Skeletal muscle satellite cell (primary cell): ENCODE measurements around the gene OR5AN1. TPM values are rescaled to one million over a fixed set of nuclear protein-coding genes. Genes with fewer than 3 reads are reported as not detected.
"Not testable (repeated sequence)": the region's sequence is repeated elsewhere in the genome, so short reads cannot be mapped to it uniquely, and the experiment has no call there.

ENCODE experiments used
- H3K27me3 ChIP-seq: 2 replicates; pipeline ENCODE4 v1.7.0; 2013; ENCODE audit warnings: low read length; ENCODE audit not compliant: control insufficient read depth, insufficient read depth
- H3K36me3 ChIP-seq: 2 replicates; pipeline ENCODE4 v1.7.0; 2013; ENCODE audit warnings: mild to moderate bottlenecking, control low read depth, low read length; ENCODE audit not compliant: insufficient read depth
- H3K4me1 ChIP-seq: 2 replicates; pipeline ENCODE4 v1.7.0; 2013; ENCODE audit warnings: low read length; ENCODE audit not compliant: control insufficient read depth, insufficient read depth
- H3K4me2 ChIP-seq: 2 replicates; pipeline ENCODE4 v1.7.0; 2013; ENCODE audit warnings: mild to moderate bottlenecking, low read length
- H3K4me3 ChIP-seq: 2 replicates; pipeline ENCODE4 v1.7.0; 2013; ENCODE audit warnings: low read length
- H3K9ac ChIP-seq: 2 replicates; pipeline ENCODE4 v1.7.0; 2013; ENCODE audit warnings: mild to moderate bottlenecking, low read depth, low read length, moderate library complexity
- H3K9me3 ChIP-seq: replicated peaks from 2 replicates; pipeline ENCODE4 v1.7.0; 2013; ENCODE audit warnings: mild to moderate bottlenecking, control low read depth, low read length
- total RNA-seq: library from RNA; depleted of rRNA; stranded (reverse); fragments of >200 nt; gene quantifications from 2 replicates; pipeline ENCODE4 v1.2.3, GENCODE V29; 2012; rRNA removed

Gene OR5AN1
- total RNA-seq: not detected in 2 replicates

GRCh38 chr11:59358595-59358994 lies at the start of gene OR5AN1:
Gene OR5AN1 (plus strand): TSS chr11:59358895. CDS start chr11:59364459, 5,564 bp downstream.
- Histone ChIP-seq H3K27me3 (no peaks in the 10 kb centered on the region), H3K9ac (no peak within 1 kb of the TSS), H3K9me3 (no peaks in the 10 kb centered on the region), H3K4me2 (no peak within 1 kb of the TSS), H3K4me1 (no peaks in the 10 kb centered on the region), H3K36me3 (no peaks in the 10 kb centered on the region), H3K4me3 (no peak within 1 kb of the TSS)

DNA sequence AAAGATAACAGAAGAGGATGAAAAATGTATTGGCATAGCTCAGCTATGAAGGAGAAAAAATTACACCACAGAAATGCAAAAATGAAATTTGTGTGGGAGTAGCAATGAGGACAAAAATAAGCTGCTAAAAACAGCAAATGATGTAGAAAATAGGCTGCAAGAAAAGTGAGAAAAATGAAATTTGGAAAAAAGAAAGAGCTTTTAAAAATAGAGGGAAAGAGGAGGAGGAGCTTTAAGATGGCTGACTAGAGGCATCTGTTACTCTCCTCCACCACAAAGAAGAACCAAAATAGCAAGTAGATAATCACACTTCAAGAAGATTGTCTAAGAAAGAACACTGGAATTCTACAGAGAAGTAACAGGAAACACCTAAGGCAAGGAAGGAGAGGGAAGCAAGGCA lies 23.7 kb upstream of the OR5AN1 start:
- no peak overlapping the region for H3K4me3 ChIP-seq
- H3K9ac ChIP-seq: no peak overlapping the region
- H3K4me2 ChIP-seq: no peak overlapping the region
- no peaks in the 10 kb centered on the region for H3K27me3 ChIP-seq
- no peaks in the 10 kb centered on the region for H3K4me1 ChIP-seq
- no peaks in the 10 kb centered on the region for H3K9me3 ChIP-seq
- no peaks in the 10 kb centered on the region for H3K36me3 ChIP-seq

DNA sequence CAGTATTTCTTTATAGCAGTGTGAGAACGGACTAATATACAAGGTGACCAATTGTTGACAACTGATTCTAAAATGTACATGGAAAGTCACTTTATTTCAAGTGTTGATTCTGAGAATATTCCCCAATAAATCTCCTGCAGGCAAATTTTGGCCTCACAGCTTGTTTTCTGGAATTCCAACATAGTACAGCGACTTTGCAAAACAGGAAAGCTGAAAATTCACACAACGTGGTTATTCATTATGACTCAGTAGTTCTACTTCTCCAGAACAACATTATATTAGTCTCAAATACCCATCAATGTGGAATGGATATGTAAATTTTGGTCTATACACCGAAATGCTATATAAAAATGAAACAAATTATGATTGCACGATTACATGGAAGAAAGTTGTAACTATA lies 22.5 kb upstream of the OR5AN1 start:
- no peak overlapping the region for H3K4me2 ChIP-seq
- no peaks in the 10 kb centered on the region for H3K4me1 ChIP-seq
- no peaks in the 10 kb centered on the region for H3K36me3 ChIP-seq
- no peaks in the 10 kb centered on the region for H3K9me3 ChIP-seq
- H3K9ac ChIP-seq: no peak overlapping the region
- H3K27me3 ChIP-seq: no peaks in the 10 kb centered on the region
- H3K4me3 ChIP-seq: no peak overlapping the region

- no peaks in the 10 kb centered on the region for H3K36me3 ChIP-seq
- H3K4me1 ChIP-seq: no peaks in the 10 kb centered on the region
- no peaks in the 10 kb centered on the region for H3K9me3 ChIP-seq
- H3K9ac ChIP-seq: no peak overlapping the region
- H3K4me3 ChIP-seq: no peak overlapping the region
- H3K27me3 ChIP-seq: no peaks in the 10 kb centered on the region
- H3K4me2 ChIP-seq: no peak overlapping the region
These were observed 21.8 kb upstream of the OR5AN1 start for GRCh38 chr11:59336931-59337330.

GRCh38 chr11:59349657-59350056 lies 9.0 kb upstream of the OR5AN1 start:
- not testable (repeated sequence) for H3K4me1 ChIP-seq, H3K36me3 ChIP-seq, H3K4me3 ChIP-seq, H3K9me3 ChIP-seq, H3K9ac ChIP-seq, H3K4me2 ChIP-seq, H3K27me3 ChIP-seq

DNA sequence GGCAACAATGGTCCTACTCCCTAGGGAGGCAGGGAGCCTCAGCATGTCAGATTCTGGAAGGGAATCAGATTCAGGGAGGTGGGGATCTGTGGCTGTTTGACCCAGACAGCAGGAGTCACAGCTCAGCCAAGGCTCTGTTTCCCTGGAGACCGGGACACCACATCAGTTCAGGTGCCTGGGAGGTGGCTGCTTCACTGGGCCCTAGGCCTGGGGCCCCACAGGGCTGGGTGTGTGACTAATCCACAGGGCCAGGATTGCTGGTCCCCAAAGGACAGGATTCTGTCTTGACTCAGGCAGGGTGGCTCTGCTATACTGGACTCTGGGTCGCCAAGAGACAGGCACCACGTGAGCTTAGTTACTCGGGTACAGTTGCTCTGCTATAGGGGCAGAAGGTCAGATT lies 3.5 kb upstream of the OR5AN1 start:
- H3K4me2 ChIP-seq: no peak overlapping the region
- H3K4me3 ChIP-seq: no peak overlapping the region
- no peak overlapping the region for H3K9ac ChIP-seq
- H3K9me3 ChIP-seq: no peaks in the 10 kb centered on the region
- no peaks in the 10 kb centered on the region for H3K4me1 ChIP-seq
- H3K27me3 ChIP-seq: no peaks in the 10 kb centered on the region
- no peaks in the 10 kb centered on the region for H3K36me3 ChIP-seq

DNA sequence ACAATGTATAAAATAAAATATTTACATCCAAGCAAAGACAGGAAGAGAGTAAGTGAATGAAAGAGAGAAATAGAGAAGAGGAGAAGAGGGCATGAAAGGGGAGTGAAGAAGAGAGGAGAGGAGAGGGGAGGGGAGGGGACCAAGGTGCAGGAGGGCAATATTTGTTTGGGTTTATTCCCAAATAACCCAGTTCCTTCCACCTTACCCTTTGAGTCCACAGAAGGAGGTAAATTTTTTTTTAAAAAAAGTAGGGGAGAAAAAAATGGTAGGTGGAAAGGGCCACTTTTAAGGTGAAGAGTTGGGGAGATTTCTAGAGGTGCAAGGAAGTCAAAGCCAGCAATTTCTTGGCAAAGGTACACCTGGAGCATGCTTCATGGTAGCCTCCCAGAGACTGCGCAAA lies 2.1 kb upstream of the OR5AN1 start:
- Histone ChIP-seq H3K9ac (no peak overlapping the region), H3K4me3 (no peak overlapping the region), H3K4me2 (no peak overlapping the region), H3K4me1 (no peaks in the 10 kb centered on the region), H3K27me3 (no peaks in the 10 kb centered on the region), H3K9me3 (no peaks in the 10 kb centered on the region), H3K36me3 (no peaks in the 10 kb centered on the region)

DNA sequence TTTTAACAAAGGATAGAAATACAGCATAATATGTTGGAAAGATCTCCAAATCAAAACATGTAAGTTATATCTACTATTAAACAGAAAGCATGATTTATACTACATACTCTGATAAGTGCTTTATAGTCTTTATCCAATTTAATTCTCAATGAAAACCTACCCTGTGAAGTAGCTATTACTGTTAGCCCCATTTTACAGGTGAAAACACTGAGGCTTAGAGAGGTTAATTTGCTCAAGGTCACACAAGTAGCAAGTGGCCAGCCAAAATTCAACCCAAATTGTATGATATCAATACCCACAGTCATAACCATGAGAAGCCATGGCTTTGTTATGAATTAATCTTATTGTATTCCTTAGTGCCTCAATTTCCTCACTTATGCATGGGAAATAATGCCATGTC lies 675 bp upstream of the OR5AN1 start:
- Histone ChIP-seq H3K4me2 (no peak overlapping the region), H3K4me3 (no peak overlapping the region)

DNA sequence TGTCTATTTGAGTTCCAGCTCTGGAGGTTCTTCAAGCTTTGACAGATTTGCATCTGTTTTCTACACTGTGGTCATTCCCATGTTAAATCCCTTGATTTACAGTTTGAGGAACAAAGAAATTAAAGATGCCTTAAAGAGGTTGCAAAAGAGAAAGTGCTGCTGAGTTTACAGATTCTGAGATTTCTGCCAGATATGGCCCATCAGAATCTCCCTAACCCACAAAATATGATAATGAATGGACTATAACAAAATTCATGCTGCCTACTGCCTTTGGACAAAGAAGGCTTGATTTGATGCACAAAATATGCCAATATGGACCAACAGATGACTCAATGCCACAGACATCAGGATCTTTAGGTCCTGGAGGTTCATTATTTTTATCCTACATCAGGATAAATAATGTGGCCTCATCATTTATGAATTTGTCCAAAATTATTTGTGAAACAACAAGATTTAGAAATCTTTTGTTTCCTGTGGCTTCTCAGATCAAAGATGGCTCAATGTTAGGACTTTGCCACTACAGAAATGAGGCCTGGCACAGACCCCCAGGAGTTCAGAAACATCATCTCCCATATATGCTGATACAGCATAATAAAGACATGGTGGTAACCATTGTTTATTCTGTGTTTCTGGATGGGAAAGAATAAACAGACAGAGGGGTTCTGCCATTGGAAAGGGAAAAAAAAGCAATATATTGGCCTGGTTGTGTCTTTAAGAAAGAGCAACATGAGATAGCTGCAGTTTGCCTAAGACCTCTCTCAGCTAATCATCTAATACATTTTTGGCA lies 6.7 kb downstream of the OR5AN1 start:
- Histone ChIP-seq H3K4me3 (no peak overlapping the region), H3K36me3 (no peaks in the 10 kb centered on the region), H3K27me3 (no peaks in the 10 kb centered on the region), H3K4me2 (no peak overlapping the region), H3K4me1 (no peaks in the 10 kb centered on the region), H3K9ac (no peak overlapping the region), H3K9me3 (no peaks in the 10 kb centered on the region)

More for the DNA sequence above, 675 bp upstream of the OR5AN1 start:
- Histone ChIP-seq H3K9ac (no peak overlapping the region), H3K9me3 (no peaks in the 10 kb centered on the region), H3K27me3 (no peaks in the 10 kb centered on the region), H3K4me1 (no peaks in the 10 kb centered on the region), H3K36me3 (no peaks in the 10 kb centered on the region)

- H3K9me3 ChIP-seq: no peaks in the 10 kb centered on the region
- no peak overlapping the region for H3K9ac ChIP-seq
- no peak overlapping the region for H3K4me3 ChIP-seq
- no peaks in the 10 kb centered on the region for H3K27me3 ChIP-seq
- H3K4me2 ChIP-seq: no peak overlapping the region
- H3K4me1 ChIP-seq: no peaks in the 10 kb centered on the region
- H3K36me3 ChIP-seq: no peaks in the 10 kb centered on the region
These were observed 9.7 kb downstream of the OR5AN1 start for GRCh38 chr11:59368238-59369022.

DNA sequence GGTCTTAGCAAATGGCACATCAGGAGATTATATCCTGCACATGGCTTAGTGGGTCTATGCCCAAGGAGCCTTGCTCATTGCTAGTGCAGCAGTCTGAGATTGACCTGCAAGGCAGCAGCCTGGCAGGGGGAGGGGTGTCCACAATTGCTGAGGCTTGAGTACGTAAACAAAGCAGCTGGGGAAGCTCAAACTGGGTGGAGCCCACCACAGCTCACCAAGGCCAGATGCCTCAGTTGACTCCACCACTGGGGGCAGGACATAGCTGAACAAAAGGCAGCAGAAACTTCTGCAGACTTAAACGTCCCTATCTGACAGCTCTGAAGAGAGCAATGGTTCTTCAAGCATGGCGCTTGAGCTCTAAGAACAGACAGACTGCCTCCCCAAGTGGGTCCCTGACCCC lies 13.6 kb downstream of the OR5AN1 start:
- not testable (repeated sequence) for H3K9ac ChIP-seq, H3K9me3 ChIP-seq, H3K4me2 ChIP-seq, H3K36me3 ChIP-seq, H3K4me3 ChIP-seq, H3K27me3 ChIP-seq, H3K4me1 ChIP-seq
